NCI-H460 (cell line): Measurements from ENCODE around the gene MACROD2. TPM values are rescaled to one million over a fixed set of nuclear protein-coding genes. Genes with fewer than 3 reads are reported as not detected.

Experiments
- DNase-seq: peaks from one replicate; pipeline ENCODE4 v3.0.0-alpha.2; 2016; ENCODE audit warnings: low read depth; ENCODE audit errors: extremely low read depth
- total RNA-seq: library from RNA; depleted of rRNA; stranded (reverse); fragments of >200 nt; shearing (Covaris generic); gene quantifications from 2 replicates; pipeline ENCODE4 v1.2.3, GENCODE V29; 2014

The MACROD2 gene
- total RNA-seq, 1 experiment from 2014 or later = 2.0 TPM

DNA sequence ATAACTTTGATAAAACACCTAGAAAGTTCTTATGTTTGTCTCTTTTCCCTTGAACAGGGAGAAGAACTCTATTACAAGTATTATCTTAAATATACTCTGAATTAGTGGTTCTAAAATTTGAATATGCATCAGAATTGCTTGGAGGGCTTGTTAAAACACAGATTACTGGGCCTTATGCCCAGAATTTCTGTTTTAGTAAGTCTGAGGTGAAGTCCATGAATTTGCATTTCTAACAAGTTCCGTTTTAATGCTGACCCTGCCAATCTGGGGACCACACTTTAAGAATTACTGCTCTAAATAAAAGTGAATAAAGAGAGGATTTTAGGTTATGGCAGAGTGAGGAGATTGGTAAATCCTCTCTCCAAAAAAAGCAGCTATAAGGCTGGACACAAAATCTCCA, 510.2 kb downstream of the MACROD2 start:
- DNase-seq = no peak

DNA sequence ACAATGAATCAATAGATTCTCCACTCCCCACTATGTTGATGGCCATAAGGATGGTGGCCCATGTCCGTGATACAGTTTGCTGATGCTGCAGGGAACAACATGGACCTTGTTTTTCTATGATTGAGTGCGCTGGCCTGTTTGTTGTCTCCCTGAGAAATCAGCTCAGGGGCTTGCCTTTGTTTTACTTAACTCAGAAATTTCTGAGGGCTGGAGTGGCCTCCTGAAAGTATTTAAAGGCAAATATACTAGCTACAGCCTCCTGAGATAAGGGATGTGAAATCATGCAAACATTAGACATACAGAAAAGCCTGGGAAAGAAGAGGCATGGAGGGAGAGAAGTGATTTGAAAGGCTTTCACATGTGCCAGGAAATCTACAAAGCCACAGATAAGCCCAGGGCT, 512.4 kb downstream of the MACROD2 start:
- no peak for DNase-seq

GRCh38 chr20:14510341-14510740, 515.0 kb downstream of the MACROD2 start:
- no peak for DNase-seq

GRCh38 chr20:14512839-14513238, 517.5 kb downstream of the MACROD2 start:
- DNase-seq = no peak

GRCh38 chr20:14518648-14519047, 523.3 kb downstream of the MACROD2 start:
- no peak for DNase-seq

DNA sequence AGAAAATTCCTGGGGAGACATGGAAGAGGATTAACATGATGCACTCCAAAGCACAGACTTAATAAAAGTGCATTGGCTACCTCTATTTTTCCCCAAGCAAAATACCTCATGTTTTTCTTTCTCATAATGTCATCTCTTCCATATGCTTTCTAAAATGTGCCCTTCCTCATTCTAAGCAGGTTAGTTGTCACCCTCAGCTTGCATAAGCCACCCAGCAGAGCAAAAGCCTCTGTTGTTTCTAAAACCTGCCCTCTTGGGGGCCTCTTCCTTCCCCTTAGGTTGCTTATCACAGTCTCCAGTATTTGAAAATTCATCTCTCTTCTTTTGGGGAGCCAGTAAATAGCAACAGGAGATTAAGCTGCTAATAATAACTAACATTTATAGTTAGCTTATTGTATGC, 525.7 kb downstream of the MACROD2 start:
- DNase-seq = no peak

- no peak for DNase-seq
Observed at GRCh38 chr20:14521436-14521835, 526.1 kb downstream of the MACROD2 start.

DNA sequence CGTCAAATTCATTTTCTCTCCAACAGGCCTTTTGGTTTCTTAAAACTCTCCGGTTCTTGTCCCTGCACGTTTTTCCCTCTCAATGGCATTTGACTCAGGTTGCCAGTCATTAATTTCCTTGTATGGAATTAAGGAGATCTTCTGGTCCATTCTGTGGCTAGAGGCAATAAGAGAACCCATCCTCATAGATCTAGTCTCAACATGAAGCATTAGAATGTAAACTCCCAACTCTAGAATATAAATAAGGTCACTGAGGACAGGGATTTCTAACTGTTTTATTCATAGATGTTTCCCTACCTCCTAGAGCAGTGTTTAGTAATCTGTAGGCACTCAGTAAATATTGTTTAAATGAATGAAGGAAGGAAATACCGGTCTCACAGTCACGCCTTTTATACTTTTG, 527.3 kb downstream of the MACROD2 start:
- DNase-seq = no peak

DNA sequence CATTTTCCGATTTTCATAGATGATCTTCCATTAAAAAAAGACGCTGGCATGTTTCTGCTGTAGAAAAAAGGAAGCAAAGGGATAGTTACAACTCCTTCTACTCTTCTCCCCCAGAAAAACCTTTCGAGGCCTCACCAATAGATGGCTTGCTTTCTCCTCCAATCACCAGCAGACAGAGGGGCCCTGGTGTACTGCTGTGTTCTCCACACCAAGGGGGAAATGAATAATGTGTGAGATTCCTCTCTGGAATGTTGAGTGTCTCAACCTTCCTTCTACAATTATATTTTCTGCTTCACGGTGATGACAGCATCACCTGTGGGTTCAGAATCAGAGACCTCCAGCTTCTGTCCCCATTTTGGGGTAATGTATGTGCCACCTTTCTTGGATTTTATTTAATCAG, 527.8 kb downstream of the MACROD2 start:
- DNase-seq = no peak

DNA sequence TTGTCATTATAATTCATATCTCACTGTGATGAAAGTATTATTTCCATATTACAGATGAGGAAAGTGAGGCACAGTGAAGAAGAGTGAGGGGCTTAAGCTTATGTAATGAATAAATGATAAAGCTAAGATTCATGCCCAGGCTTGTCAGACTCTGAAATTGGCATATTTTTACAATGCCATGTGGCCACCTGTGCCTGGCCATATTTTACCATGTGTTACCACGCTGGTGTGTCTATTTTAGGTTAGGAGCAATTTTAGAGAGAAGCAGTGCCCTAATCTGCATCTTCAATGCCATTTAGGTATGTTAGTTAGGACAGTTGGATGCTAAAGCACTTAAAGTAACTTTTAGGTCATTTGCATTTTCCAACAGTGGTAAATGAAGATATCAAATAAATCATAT, 530.1 kb downstream of the MACROD2 start:
- DNase-seq = no peak

DNA sequence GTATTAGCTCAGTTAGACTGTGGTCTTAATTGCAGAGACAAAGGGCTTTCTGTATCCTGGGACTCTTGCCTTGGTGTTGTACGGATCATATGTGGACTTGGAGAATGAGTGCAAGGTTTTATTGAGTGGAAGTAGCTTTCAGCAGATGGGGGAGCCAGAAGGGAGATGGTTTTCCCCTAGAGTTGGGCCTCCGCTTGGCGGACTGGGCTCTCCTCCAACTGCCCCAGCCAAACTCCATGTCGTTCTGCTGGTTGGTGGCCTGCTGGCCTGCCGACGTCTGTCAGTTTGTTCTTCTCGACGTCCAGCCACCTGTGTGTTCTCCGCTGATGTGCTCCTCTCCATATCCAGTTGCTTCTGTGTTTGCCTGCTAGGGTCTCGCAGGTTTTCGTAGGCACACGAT, 531.6 kb downstream of the MACROD2 start:
- DNase-seq = no peak

- DNase-seq = no peak
Observed at GRCh38 chr20:14531786-14532185, 536.5 kb downstream of the MACROD2 start.

- no peak for DNase-seq
Observed at GRCh38 chr20:14536738-14537137, 541.4 kb downstream of the MACROD2 start.

- no peak for DNase-seq
Observed at GRCh38 chr20:14538433-14538832, 543.1 kb downstream of the MACROD2 start.

- DNase-seq = no peak
Observed at GRCh38 chr20:14543040-14543439, 547.7 kb downstream of the MACROD2 start.

DNA sequence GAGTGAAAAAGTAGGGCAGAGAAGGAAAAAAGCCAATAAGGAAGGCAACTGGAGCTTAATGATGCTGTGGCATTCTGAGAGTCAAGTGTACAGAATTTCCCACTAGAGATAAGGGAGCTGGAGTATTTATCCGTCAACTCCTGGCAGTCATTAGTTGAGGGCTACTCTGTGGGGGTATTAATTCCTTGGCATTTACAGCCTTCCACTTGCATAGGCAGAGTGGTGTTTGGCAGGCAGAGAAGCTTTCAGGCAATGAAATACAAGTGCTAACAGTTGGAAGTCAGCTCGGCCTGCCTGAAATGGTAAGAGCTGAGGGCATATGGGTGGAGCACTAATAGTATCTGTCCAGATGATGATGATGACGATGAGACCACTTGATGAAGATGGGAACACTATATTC, 549.4 kb downstream of the MACROD2 start:
- DNase-seq = no peak

DNA sequence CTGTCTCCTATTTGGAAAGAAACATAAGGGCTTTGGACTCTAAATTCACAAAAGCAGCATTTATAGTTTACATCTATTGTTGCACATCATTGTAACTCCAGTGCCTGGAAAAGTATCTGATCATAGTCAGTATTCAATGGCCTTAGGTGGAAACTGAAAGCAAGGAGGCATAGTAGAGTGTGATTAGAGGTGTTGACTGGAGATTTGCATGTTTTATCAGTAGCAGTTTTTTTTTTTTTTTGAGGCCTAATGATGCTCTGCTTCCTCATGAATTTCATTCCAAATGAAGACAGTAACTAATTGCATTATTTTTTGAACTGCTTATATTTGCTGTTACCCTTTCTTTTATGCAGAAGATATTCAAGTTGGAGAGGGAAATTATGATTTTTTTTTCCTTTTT, 555.3 kb downstream of the MACROD2 start:
- no peak for DNase-seq

DNA sequence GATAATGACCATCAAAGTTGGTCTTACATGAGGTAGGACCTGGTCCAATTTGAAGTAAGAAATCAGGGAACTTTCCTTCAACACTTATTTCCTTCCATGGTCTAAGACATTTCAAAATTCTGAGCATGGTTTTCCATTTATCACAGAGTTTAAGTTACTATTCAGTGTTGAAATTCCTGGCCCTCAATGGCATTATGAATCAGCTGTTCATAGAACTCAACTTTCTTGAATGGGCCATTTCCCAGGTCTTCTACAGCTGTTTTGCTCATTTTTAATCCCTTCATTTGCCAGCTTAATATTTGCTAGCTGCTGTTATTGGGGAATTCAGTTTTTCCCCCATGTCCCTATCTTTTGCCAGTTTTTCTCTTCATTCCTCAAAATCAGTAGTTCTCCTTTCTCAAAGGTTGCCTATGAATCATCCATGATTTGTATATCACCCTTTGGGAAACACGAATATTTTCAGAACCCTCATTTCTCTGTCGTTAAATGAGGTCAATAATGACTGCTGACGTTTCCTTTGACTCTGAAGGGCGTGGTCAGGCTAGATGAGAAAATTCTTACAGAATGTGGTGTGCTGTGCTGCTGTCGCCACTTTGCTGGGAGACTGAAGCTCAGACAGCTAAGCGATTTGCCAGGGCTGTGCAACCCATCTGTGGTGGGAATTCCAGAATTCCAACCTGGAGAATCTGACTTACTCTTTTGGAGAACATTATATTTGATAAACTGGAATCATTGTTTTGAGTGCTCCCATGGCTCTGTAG, 558.6 kb downstream of the MACROD2 start:
- peak; percentile 11 for DNase-seq

- no peak for DNase-seq
Observed at GRCh38 chr20:14555676-14556075, 560.4 kb downstream of the MACROD2 start.

GRCh38 chr20:14556206-14556605, 560.9 kb downstream of the MACROD2 start:
- no peak for DNase-seq

DNA sequence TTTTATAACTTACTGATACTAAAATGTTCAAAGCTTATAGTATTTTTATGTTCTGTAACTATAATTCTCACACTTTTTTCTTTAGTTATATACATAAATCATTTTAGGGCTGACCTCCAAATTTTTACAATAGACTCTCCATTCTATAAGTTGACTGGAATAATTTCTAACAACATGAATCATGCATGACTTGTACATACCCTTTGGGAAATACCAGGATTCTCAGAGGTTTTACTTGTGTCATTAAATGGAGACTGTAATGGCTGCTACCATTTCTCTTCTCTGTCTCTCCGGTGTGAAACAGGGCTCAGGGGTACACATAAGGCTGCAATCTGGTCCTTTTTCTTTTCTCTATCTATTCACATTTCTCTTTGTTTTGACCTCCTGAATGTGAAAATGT, 564.3 kb downstream of the MACROD2 start:
- no peak for DNase-seq

DNA sequence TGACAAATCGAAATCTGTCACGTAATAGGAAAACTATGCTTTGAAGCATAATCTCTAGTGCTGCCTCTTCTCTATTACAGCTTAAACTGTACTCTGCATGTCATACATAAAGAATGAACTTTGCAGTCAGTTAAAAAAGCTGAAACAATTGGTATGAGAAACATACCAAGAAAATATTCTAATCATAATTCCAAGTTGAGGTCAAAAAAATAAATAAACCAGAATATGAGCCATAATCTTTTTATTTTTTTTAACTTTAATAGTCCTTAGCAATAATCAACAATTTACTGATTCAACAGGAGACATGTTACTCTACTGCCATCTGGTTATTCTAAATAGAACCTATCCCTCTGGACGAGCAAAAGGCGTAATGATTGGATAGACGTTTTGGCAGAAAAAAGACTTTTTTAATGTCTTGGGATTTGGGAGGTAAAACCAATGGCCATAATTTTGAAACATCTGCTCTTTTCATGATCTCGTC, 566.5 kb downstream of the MACROD2 start:
- no peak for DNase-seq

DNA sequence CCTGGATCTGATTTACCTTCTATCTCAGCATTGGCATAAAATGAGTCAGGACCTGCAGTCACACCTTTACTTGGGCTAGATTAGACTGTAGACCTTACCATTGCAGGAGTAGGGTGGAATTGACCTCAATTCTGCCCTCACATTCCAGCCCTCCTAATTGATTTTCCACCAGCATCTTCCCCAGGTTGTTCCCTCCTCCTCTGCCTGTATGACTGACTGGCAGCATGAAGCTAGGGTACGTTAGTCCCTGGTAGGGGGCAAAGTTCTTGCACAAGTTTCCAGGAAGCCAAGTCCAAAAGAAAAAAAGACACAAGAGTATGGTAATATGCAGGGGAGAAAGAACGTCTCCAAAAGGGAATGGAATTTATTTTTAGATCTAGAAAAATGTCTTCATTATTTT, 567.7 kb downstream of the MACROD2 start:
- DNase-seq = no peak
